Measurements from ENCODE around the gene CRIP3.

GRCh38 chr6:43297644-43298564 is 10.7 kb downstream of the CRIP3 start, which contains the start of gene SLC22A7:
- no peak for TF ChIP-seq CTCF (IDR thresholded peaks at IDR 0.05)
- no peak for TF ChIP-seq POLR2A (IDR thresholded peaks at IDR 0.05)

Measured in stomach (tissue), 4 donors.